ENCODE data around the gene RBM26.

RBM26 gene

GRCh38 chr13:79405831-79406596 lies at the start of gene RBM26:
Gene RBM26 (minus strand): TSS chr13:79406255. CDS start chr13:79405774, 481 bp downstream.
- Mint-ChIP-seq H3K36me3 (ENCODE audit: low read depth) (peaks cover 8% of the 10 kb centered on the region), H3K4me1 (peaks cover 42% of the 10 kb centered on the region), H3K27me3 (ENCODE audit: low read depth) (no peaks in the 10 kb centered on the region), H3K9me3 (no peaks in the 10 kb centered on the region), H3K4me3 (peak within 1 kb of the TSS; percentile 93 to 97 (median 97)), H3K27ac (peak within 1 kb of the TSS in 1 of 3 experiments; percentile 100)
- peak in 1 of 3 experiments; percentile 17 for TF ChIP-seq CTCF (IDR thresholded peaks at IDR 0.05; ENCODE audit: unreplicated experiment in 3 of 3)

- no peak for TF ChIP-seq CTCF (IDR thresholded peaks at IDR 0.05; ENCODE audit: unreplicated experiment in 3 of 3)
- Mint-ChIP-seq H3K9me3 (no peaks in the 10 kb centered on the region), H3K4me3 (no peak overlapping the region), H3K36me3 (ENCODE audit: low read depth) (no peaks in the 10 kb centered on the region), H3K27ac (no peak overlapping the region), H3K4me1 (no peaks in the 10 kb centered on the region), H3K27me3 (ENCODE audit: low read depth) (no peaks in the 10 kb centered on the region)
These were observed 49.3 kb upstream of the RBM26 start for GRCh38 chr13:79455331-79455730.

- H3K4me1 Mint-ChIP-seq = no peaks in the 10 kb centered on the region
- H3K27ac Mint-ChIP-seq = peak overlapping the region in 1 of 3 experiments; percentile 35
- no peaks in the 10 kb centered on the region for H3K9me3 Mint-ChIP-seq
- TF ChIP-seq CTCF (IDR thresholded peaks at IDR 0.05; ENCODE audit: unreplicated experiment in 3 of 3) = no peak
- H3K36me3 Mint-ChIP-seq (ENCODE audit: low read depth) = no peaks in the 10 kb centered on the region
- H3K27me3 Mint-ChIP-seq (ENCODE audit: low read depth) = peaks cover 3% of the 10 kb centered on the region
- H3K4me3 Mint-ChIP-seq = no peak overlapping the region
These were observed 46.3 kb upstream of the RBM26 start for GRCh38 chr13:79452239-79452913.

- no peaks in the 10 kb centered on the region for H3K9me3 Mint-ChIP-seq
- H3K36me3 Mint-ChIP-seq (ENCODE audit: low read depth) = no peaks in the 10 kb centered on the region
- TF ChIP-seq CTCF (IDR thresholded peaks at IDR 0.05; ENCODE audit: unreplicated experiment in 3 of 3) = no peak
- H3K4me3 Mint-ChIP-seq = no peak overlapping the region
- no peak overlapping the region for H3K27ac Mint-ChIP-seq
- H3K27me3 Mint-ChIP-seq (ENCODE audit: low read depth) = peaks cover 3% of the 10 kb centered on the region
- no peaks in the 10 kb centered on the region for H3K4me1 Mint-ChIP-seq
These were observed 45.5 kb upstream of the RBM26 start for GRCh38 chr13:79451500-79451962.

- H3K27ac Mint-ChIP-seq = no peak overlapping the region
- no peak for TF ChIP-seq CTCF (IDR thresholded peaks at IDR 0.05; ENCODE audit: unreplicated experiment in 3 of 3)
- no peaks in the 10 kb centered on the region for H3K36me3 Mint-ChIP-seq (ENCODE audit: low read depth)
- H3K4me1 Mint-ChIP-seq = no peaks in the 10 kb centered on the region
- H3K4me3 Mint-ChIP-seq = no peak overlapping the region
- no peaks in the 10 kb centered on the region for H3K9me3 Mint-ChIP-seq
- H3K27me3 Mint-ChIP-seq (ENCODE audit: low read depth) = peaks cover 9% of the 10 kb centered on the region
These were observed 44.1 kb upstream of the RBM26 start for GRCh38 chr13:79450110-79450509.

All from nephron (organoid).